ENCODE measurements around the gene ARRDC1. TPM values are rescaled to one million over a fixed set of nuclear protein-coding genes. Genes with fewer than 3 reads are reported as not detected.

ARRDC1 gene
- polyA plus RNA-seq, 2 of the 4 experiments (the other 2 are of a cell fraction) = 20.7 to 22.5 TPM

DNA sequence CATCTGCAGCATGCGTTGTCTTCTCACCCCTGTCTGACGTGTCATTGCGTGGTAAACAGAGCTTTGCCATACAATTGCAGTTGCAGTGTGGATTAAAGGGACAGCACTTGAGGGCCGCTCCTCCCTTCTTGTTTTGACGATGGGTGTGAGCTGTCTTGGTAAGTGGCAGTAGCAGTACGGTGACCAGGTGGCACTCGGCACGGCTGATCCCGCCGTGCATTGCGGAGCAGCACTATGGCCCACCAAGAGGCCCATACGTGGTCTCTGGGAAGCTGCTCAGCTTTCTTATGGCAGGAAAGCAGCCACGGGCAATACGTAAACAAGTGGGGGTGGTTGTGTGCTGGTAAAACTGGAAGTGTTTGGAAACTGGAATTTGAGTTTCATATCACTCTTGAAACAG is 38.4 kb downstream of the ARRDC1 start:
- no peak overlapping the region for H3K27ac ChIP-seq
- TF ChIP-seq ZC3H11A (IDR thresholded peaks at IDR 0.05) = no peak
- TF ChIP-seq KDM1A (IDR thresholded peaks at IDR 0.05; ENCODE audit: low read depth) = no peak
- TF ChIP-seq HEYL (CRISPR knock-in tag; IDR thresholded peaks at IDR 0.05) = no peak
- TF ChIP-seq, protein P1, sequence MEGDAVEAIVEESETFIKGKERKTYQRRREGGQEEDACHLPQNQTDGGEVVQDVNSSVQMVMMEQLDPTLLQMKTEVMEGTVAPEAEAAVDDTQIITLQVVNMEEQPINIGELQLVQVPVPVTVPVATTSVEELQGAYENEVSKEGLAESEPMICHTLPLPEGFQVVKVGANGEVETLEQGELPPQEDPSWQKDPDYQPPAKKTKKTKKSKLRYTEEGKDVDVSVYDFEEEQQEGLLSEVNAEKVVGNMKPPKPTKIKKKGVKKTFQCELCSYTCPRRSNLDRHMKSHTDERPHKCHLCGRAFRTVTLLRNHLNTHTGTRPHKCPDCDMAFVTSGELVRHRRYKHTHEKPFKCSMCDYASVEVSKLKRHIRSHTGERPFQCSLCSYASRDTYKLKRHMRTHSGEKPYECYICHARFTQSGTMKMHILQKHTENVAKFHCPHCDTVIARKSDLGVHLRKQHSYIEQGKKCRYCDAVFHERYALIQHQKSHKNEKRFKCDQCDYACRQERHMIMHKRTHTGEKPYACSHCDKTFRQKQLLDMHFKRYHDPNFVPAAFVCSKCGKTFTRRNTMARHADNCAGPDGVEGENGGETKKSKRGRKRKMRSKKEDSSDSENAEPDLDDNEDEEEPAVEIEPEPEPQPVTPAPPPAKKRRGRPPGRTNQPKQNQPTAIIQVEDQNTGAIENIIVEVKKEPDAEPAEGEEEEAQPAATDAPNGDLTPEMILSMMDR (IDR thresholded peaks at IDR 0.05) = no peak
- TF ChIP-seq, protein P2, sequence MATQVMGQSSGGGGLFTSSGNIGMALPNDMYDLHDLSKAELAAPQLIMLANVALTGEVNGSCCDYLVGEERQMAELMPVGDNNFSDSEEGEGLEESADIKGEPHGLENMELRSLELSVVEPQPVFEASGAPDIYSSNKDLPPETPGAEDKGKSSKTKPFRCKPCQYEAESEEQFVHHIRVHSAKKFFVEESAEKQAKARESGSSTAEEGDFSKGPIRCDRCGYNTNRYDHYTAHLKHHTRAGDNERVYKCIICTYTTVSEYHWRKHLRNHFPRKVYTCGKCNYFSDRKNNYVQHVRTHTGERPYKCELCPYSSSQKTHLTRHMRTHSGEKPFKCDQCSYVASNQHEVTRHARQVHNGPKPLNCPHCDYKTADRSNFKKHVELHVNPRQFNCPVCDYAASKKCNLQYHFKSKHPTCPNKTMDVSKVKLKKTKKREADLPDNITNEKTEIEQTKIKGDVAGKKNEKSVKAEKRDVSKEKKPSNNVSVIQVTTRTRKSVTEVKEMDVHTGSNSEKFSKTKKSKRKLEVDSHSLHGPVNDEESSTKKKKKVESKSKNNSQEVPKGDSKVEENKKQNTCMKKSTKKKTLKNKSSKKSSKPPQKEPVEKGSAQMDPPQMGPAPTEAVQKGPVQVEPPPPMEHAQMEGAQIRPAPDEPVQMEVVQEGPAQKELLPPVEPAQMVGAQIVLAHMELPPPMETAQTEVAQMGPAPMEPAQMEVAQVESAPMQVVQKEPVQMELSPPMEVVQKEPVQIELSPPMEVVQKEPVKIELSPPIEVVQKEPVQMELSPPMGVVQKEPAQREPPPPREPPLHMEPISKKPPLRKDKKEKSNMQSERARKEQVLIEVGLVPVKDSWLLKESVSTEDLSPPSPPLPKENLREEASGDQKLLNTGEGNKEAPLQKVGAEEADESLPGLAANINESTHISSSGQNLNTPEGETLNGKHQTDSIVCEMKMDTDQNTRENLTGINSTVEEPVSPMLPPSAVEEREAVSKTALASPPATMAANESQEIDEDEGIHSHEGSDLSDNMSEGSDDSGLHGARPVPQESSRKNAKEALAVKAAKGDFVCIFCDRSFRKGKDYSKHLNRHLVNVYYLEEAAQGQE (IDR thresholded peaks at IDR 0.05) = no peak
- TF ChIP-seq SMC3 (IDR thresholded peaks at IDR 0.05) = no peak
- TF ChIP-seq HDAC2 (IDR thresholded peaks at IDR 0.05) = no peak
- no peak for TF ChIP-seq MAFK (IDR thresholded peaks at IDR 0.05; ENCODE audit: partially characterized antibody)
- TF ChIP-seq ZNF302 (CRISPR knock-in tag; IDR thresholded peaks at IDR 0.05) = no peak
- no peak for TF ChIP-seq RFX5 (IDR thresholded peaks at IDR 0.05)
- no peak for TF ChIP-seq SREBF2 (IDR thresholded peaks at IDR 0.05)
- TF ChIP-seq, protein P3, sequence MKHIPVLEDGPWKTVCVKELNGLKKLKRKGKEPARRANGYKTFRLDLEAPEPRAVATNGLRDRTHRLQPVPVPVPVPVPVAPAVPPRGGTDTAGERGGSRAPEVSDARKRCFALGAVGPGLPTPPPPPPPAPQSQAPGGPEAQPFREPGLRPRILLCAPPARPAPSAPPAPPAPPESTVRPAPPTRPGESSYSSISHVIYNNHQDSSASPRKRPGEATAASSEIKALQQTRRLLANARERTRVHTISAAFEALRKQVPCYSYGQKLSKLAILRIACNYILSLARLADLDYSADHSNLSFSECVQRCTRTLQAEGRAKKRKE (CRISPR knock-in tag; IDR thresholded peaks at IDR 0.05; ENCODE audit: low read depth) = no peak
- no peak for TF ChIP-seq CEBPB (IDR thresholded peaks at IDR 0.05)
- no peak for TF ChIP-seq ZSCAN20 (CRISPR knock-in tag; IDR thresholded peaks at IDR 0.05)
- TF ChIP-seq TP53 (CRISPR knock-in tag; IDR thresholded peaks at IDR 0.05) = no peak
- TF ChIP-seq EHF (CRISPR knock-in tag; IDR thresholded peaks at IDR 0.05) = no peak
- TF ChIP-seq CBX2 (IDR thresholded peaks at IDR 0.05; ENCODE audit: borderline replicate concordance, low read depth) = no peak
- no peak overlapping the region for H3K4me2 ChIP-seq
- WGBS (ENCODE audit: missing lambda C conversion rate) = 94% methylated on average over 14 of the region's 14 CpGs
- H3K4me3 ChIP-seq = no peak overlapping the region
- DNase-seq (ENCODE audit: low read depth in 1 of 2, low spot score in 1 of 2) = no peak
- no peaks in the 10 kb centered on the region for H3K9me3 ChIP-seq
- ChIA-PET POLR2A (interaction anchor here (0.6 kb wide), 1 partner anchor 12 kb away, joined by 3 read pairs; no protein-coding TSS in a partner anchor), CTCF (interaction anchor here (1.1 to 1.2 kb wide), 3 partner anchors 11 to 29 kb away, joined by 3 to 4 read pairs (median 4); no protein-coding TSS in a partner anchor)
- no peaks in the 10 kb centered on the region for H3K4me1 ChIP-seq
- ATAC-seq = no peak
- FAIRE-seq = no peak

DNA sequence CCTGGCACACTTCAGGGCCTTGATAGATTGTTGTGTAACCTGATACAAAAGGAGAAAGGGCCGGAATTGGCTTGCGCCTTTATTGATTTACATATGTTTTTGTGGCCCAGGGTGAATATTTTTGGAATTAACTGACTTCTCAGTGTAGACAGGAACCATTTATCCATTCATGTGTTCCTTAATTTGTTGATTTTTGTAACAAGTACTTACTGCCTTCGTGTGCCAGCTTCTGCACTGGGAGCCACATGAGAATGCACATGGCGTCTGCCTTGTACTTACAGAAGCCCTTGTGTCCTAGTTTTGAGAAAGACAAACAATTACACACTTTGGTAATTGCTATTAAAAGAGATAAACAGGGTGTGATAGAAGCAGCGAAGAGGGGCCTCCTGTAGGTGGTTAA is 39.7 kb downstream of the ARRDC1 start:
- 96% methylated on average over 5 of the region's 5 CpGs for WGBS (ENCODE audit: missing lambda C conversion rate)
- Histone ChIP-seq H3K4me3 (no peak overlapping the region), H3K9me3 (no peaks in the 10 kb centered on the region), H3K4me2 (no peak overlapping the region), H3K27ac (no peak overlapping the region), H3K4me1 (no peaks in the 10 kb centered on the region)
- no peak for DNase-seq (ENCODE audit: low read depth in 1 of 2, low spot score in 1 of 2)
- ChIA-PET CTCF (interaction anchor here (1.2 to 1.5 kb wide), 2 partner anchors 15 to 28 kb away, joined by 3 to 4 read pairs; no protein-coding TSS in a partner anchor), POLR2A (no interaction called here)
- no peak for ATAC-seq
- no peak for TF ChIP-seq ZFP36 (IDR thresholded peaks at IDR 0.05; ENCODE audit: borderline replicate concordance, partially characterized antibody)
- TF ChIP-seq FOSL2 (IDR thresholded peaks at IDR 0.05) = no peak
- no peak for TF ChIP-seq FOSL2 (CRISPR knock-in tag; IDR thresholded peaks at IDR 0.05)
- TF ChIP-seq CHD4 (IDR thresholded peaks at IDR 0.05; ENCODE audit: borderline replicate concordance) = no peak
- TF ChIP-seq E2F6 (IDR thresholded peaks at IDR 0.05; ENCODE audit: borderline replicate concordance, low read depth) = no peak
- TF ChIP-seq BHLHE40 (IDR thresholded peaks at IDR 0.05; ENCODE audit: low read depth, low read length) = no peak
- no peak for TF ChIP-seq MAZ (IDR thresholded peaks at IDR 0.05; ENCODE audit: borderline replicate concordance, low read depth, low read length)
- TF ChIP-seq USF2 (IDR thresholded peaks at IDR 0.05) = no peak
- TF ChIP-seq, protein P1 (IDR thresholded peaks at IDR 0.05) = no peak
- TF ChIP-seq POLR2AphosphoS2 (conservative IDR thresholded peaks at IDR 0.05; ENCODE audit: low read length) = no peak
- TF ChIP-seq RCOR1 (IDR thresholded peaks at IDR 0.05; ENCODE audit: low read depth, low read length) = no peak
- FAIRE-seq = no peak

Data from A549 (cell line).